ENCODE measurements around the gene TRDN. TPM values are rescaled to one million over a fixed set of nuclear protein-coding genes. Genes with fewer than 3 reads are reported as not detected.

The TRDN gene
- total RNA-seq, 1 donor from 2014 or later = not detected

DNA sequence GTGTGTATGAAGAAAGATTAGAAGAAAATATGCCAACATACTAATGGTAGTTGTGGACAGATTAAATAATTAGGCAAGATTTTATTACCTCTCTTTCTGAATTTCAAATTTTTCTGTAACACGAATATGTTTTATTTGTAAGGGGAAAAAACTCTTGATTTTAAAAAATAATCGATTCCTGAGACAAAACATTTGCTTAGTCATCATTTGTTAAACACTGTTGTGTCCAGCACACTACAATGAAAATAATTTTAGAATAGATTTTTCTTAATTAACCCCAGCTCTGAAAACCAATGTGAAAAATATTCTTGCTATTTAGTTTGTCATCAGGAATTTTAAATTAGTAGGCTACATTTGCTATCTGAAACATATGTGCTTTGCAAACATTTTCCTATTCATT, 253.0 kb downstream of the TRDN start:
- no peak overlapping the region for H3K4me3 ChIP-seq
- no peak for DNase-seq
- TF ChIP-seq, protein P1, sequence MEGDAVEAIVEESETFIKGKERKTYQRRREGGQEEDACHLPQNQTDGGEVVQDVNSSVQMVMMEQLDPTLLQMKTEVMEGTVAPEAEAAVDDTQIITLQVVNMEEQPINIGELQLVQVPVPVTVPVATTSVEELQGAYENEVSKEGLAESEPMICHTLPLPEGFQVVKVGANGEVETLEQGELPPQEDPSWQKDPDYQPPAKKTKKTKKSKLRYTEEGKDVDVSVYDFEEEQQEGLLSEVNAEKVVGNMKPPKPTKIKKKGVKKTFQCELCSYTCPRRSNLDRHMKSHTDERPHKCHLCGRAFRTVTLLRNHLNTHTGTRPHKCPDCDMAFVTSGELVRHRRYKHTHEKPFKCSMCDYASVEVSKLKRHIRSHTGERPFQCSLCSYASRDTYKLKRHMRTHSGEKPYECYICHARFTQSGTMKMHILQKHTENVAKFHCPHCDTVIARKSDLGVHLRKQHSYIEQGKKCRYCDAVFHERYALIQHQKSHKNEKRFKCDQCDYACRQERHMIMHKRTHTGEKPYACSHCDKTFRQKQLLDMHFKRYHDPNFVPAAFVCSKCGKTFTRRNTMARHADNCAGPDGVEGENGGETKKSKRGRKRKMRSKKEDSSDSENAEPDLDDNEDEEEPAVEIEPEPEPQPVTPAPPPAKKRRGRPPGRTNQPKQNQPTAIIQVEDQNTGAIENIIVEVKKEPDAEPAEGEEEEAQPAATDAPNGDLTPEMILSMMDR (IDR thresholded peaks at IDR 0.05) = no peak
- no peak overlapping the region for H3K27ac ChIP-seq
- intact Hi-C loops (cut with DNase I) = no loop called here
- no peaks in the 10 kb centered on the region for H3K4me1 ChIP-seq
- H3K36me3 ChIP-seq = no peaks in the 10 kb centered on the region
- H3K9me3 ChIP-seq = no peaks in the 10 kb centered on the region
- no peaks in the 10 kb centered on the region for H3K27me3 ChIP-seq (ENCODE audit: low read depth)
- no peak for ATAC-seq

DNA sequence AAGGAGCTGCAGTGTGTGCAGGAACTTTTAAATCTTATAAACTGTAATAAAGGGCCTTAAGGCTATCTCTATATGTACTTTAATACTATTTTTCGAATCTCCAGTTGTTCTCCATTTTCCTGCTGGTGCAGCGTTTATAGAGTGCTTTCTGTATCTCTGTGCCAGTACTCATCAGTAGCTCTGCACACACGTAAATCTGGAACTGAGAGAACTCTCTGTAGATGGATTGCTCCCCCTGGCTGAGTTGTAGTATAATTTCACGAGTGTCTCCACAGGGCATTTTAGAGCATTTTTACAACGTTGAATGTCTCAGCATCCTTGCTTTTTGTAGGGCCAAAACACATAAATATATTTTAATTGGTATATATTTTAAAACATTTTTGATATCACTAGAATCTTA, 256.5 kb downstream of the TRDN start:
- no peak for DNase-seq
- Histone ChIP-seq H3K27me3 (ENCODE audit: low read depth) (no peaks in the 10 kb centered on the region), H3K4me3 (no peak overlapping the region), H3K36me3 (no peaks in the 10 kb centered on the region), H3K27ac (no peak overlapping the region), H3K4me1 (no peaks in the 10 kb centered on the region), H3K9me3 (no peaks in the 10 kb centered on the region)
- ATAC-seq = no peak
- TF ChIP-seq, protein P1 (IDR thresholded peaks at IDR 0.05) = no peak
- intact Hi-C loops (cut with DNase I) = no loop called here

DNA sequence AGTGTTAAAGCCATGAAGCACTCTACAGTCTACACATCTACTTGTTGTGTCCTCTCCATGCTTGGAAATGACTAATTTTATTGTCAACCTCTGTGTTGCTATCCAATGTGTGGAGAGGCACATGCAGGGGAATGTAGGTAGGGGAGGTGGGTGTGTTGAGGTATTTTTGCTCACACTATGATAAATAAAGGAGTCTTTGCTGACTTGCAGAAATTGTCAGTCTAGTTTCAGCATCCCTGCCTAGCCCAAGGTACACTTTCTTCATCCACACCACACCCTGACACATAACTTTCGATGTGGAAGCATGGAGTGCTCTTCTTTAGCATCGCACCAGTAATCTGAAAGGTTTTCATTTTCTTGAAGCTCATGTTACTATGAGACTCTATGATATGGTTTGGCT, 264.0 kb downstream of the TRDN start:
- Histone ChIP-seq H3K9me3 (no peaks in the 10 kb centered on the region), H3K4me3 (no peak overlapping the region), H3K36me3 (no peaks in the 10 kb centered on the region), H3K4me1 (no peaks in the 10 kb centered on the region), H3K27me3 (ENCODE audit: low read depth) (no peaks in the 10 kb centered on the region), H3K27ac (no peak overlapping the region)
- intact Hi-C loops (cut with DNase I) = no loop called here
- no peak for ATAC-seq
- TF ChIP-seq, protein P1 (IDR thresholded peaks at IDR 0.05) = no peak
- no peak for DNase-seq

DNA sequence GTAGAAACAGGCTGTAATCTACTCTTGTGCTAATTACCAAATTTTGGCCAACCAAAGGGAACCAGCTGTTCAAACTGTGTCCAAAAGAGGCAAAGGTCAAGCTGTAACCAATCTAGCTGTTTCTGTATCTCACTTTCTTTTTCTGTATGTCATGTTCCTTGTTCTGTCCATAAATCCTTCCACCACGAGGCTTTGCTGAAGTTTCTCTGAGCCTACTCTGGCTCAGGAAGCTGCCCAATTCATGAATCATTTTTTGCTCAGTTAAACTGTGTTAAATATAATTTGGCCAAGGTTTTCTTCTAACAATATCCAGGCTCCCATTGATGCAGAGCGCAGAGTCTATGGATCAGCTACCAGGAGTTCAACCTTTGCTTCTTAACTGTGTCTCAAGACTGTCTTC, 272.8 kb downstream of the TRDN start:
- H3K4me3 ChIP-seq = no peak overlapping the region
- H3K36me3 ChIP-seq = no peaks in the 10 kb centered on the region
- no peaks in the 10 kb centered on the region for H3K27me3 ChIP-seq (ENCODE audit: low read depth)
- DNase-seq = no peak
- TF ChIP-seq, protein P1 (IDR thresholded peaks at IDR 0.05) = no peak
- H3K4me1 ChIP-seq = no peaks in the 10 kb centered on the region
- H3K27ac ChIP-seq = no peak overlapping the region
- H3K9me3 ChIP-seq = no peaks in the 10 kb centered on the region
- no peak for ATAC-seq
- intact Hi-C loops (cut with DNase I) = no loop called here

DNA sequence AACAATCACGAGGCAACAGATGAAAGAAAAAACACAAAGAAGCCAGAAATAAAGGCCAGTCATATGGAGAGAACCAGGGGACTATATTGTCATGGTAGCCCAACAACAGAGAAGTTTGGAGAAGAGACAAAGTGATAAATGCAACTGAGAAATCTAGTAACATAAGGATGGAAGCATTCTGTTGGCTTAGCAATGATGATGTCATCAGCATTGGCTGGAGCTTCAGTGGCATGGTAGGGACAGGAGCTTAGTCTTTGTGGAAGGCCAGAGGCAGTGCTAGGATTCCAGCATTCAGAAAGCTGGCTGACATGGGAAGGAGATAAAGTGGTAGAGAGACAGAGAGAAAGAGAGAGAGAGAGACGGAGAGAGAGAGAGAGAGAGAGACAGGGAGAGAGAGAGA, 276.4 kb downstream of the TRDN start:
- Histone ChIP-seq H3K4me3 (no peak overlapping the region), H3K9me3 (no peaks in the 10 kb centered on the region), H3K36me3 (no peaks in the 10 kb centered on the region), H3K27ac (no peak overlapping the region), H3K27me3 (ENCODE audit: low read depth) (no peaks in the 10 kb centered on the region), H3K4me1 (no peaks in the 10 kb centered on the region)
- TF ChIP-seq, protein P1 (IDR thresholded peaks at IDR 0.05) = no peak
- intact Hi-C loops (cut with DNase I) = no loop called here
- ATAC-seq = no peak
- no peak for DNase-seq

DNA sequence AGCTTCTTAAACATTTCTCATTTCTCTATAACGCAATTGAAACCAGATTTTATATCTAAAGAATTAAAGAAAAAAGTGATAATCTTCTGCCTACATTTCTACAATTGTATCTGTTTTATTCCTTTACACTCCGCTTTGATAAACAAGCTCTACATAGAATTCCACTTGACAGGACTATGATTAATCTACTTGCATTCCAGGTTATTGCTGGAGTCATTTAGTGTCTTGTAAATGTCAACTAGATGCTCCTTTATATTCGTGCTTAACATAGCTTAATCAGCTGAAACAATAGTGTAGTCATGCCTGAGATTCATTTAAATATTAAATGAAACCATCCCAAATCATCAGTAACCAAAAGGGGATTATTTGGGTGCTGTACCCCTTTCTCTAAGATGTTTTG, 284.0 kb downstream of the TRDN start:
- no peaks in the 10 kb centered on the region for H3K36me3 ChIP-seq
- no peaks in the 10 kb centered on the region for H3K9me3 ChIP-seq
- no peaks in the 10 kb centered on the region for H3K4me1 ChIP-seq
- no peak for DNase-seq
- intact Hi-C loops (cut with DNase I) = no loop called here
- H3K27ac ChIP-seq = no peak overlapping the region
- H3K4me3 ChIP-seq = no peak overlapping the region
- no peaks in the 10 kb centered on the region for H3K27me3 ChIP-seq (ENCODE audit: low read depth)
- ATAC-seq = no peak
- TF ChIP-seq, protein P1 (IDR thresholded peaks at IDR 0.05) = no peak
